Mammary microvascular endothelial cell (primary cell): ENCODE measurements around the gene OR2Z1. TPM values are rescaled to one million over a fixed set of nuclear protein-coding genes. Genes with fewer than 3 reads are reported as not detected.

ENCODE experiments used
- total RNA-seq: library from RNA; depleted of rRNA; stranded (reverse); fragments of >200 nt; gene quantifications from 2 replicates; pipeline ENCODE4 v1.2.3, GENCODE V29; 2015

Gene OR2Z1, protein sequence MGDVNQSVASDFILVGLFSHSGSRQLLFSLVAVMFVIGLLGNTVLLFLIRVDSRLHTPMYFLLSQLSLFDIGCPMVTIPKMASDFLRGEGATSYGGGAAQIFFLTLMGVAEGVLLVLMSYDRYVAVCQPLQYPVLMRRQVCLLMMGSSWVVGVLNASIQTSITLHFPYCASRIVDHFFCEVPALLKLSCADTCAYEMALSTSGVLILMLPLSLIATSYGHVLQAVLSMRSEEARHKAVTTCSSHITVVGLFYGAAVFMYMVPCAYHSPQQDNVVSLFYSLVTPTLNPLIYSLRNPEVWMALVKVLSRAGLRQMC
- not detected in 2 replicates for total RNA-seq

DNA sequence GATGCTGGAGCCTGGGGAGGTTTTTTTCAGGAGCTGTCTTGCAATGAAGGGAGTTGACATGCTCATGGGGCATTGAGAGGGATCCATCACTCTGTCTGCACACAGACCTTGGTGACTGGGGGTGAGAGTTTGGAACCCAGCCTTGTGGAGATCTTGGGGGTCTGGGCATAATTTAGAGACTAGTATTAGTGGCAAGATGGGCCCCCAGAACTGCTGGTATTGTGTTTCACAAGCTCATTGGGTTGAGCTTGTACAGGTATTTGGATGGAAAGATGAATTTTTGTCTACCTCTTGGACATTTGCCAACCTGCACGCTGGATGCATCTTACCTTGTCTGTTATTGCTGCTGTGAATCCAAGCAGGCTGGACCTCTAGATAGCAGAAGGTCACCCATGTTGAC, at the start of gene OR2Z1:
TSS of gene OR2Z1 (plus strand) at position 301 of the 400 bp plus-strand sequence. CDS start 9,395 bp downstream, outside the sequence.

DNA sequence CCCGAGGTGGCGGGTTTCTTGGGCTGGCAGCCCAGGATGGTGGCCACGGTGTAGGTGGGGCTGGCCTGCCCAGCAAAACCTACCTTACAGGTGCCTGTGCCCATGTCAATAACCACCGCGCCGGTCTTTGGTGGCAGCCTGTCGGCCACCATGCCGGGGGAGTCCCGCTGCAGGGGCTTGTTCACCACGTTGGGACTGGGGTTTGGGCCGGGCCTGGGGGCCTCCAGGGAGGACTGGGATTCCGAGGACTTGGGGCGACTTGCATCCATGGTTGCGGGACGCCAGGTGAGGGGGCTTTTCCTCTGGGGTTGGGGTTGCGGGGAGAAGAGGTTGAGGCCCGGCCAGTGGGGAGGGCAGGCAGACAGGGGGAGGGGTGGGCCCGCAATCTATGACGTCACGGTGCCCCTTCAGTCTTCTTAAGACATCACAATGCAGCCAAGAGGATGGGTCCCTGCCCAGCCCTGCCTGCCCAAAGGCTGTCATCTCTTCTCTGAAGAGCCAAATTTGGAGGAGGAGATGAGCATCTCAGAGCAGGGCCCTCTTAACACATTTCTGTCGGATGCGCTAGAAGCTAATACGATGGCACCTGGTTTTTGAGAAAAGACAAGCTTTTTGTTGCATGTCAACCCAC, 22.9 kb upstream of the OR2Z1 start, which contains the start of gene ACTL9:
TSS of gene ACTL9 (minus strand) at position 363 of the 631 bp plus-strand sequence. CDS start at position 269, 94 bp downstream.

Other genes with a start within 250 kb of the OR2Z1 start
- gene PRAM1, start 219.0 kb upstream of the OR2Z1 start, total RNA-seq = not detected in 2 replicates
- 2.9 and 5.9 TPM in 2 replicates for gene ZNF414, start 207.5 kb upstream of the OR2Z1 start, total RNA-seq
- gene MYO1F, start 144.2 kb upstream of the OR2Z1 start, total RNA-seq = 0.07 and 0.34 TPM in 2 replicates
- 11.8 and 12.3 TPM in 2 replicates for gene ADAMTS10, start 110.9 kb upstream of the OR2Z1 start, total RNA-seq
- not detected in 2 replicates for gene NFILZ, start 91.0 kb upstream of the OR2Z1 start, total RNA-seq
- not detected in 2 replicates for gene ACTL9, start 22.8 kb upstream of the OR2Z1 start, total RNA-seq
- gene ZNF558, start 110.7 kb downstream of the OR2Z1 start, total RNA-seq = 2.9 and 5.6 TPM in 2 replicates
- gene MBD3L1, start 110.7 kb downstream of the OR2Z1 start, total RNA-seq = not detected in 2 replicates